ENCODE results near the gene CLIP3. TPM values are rescaled to one million over a fixed set of nuclear protein-coding genes. Genes with fewer than 3 reads are reported as not detected.

CLIP3 gene
- total and polyA plus RNA-seq, 2 experiments from 2014 or later = 15.1 to 19.1 TPM

DNA sequence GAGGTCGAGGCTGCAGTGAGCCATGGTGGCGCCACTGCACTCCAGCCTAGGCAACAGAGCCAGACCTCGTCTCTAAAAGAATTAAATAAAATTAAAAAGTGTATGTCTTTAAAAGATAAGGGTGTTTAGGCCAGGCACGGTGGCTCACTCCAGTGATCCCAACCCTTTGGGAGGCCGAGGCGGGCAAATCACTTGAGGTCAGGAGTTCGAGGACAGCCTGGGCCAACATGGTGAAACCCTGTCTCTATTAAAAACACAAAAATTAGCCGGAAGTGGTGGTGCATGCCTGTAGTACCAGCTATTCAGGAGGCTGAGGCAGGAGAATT lies 45.1 kb downstream of the CLIP3 start:
- peak overlapping the region; percentile 95 for H2AFZ ChIP-seq
- H3K27ac Mint-ChIP-seq = no peak overlapping the region
- H3K4me2 ChIP-seq = peak overlapping the region; percentile 82
- H3K27me3 ChIP-seq (ENCODE audit: insufficient read depth) = peaks cover 10% of the 10 kb centered on the region
- TF ChIP-seq, protein P1, sequence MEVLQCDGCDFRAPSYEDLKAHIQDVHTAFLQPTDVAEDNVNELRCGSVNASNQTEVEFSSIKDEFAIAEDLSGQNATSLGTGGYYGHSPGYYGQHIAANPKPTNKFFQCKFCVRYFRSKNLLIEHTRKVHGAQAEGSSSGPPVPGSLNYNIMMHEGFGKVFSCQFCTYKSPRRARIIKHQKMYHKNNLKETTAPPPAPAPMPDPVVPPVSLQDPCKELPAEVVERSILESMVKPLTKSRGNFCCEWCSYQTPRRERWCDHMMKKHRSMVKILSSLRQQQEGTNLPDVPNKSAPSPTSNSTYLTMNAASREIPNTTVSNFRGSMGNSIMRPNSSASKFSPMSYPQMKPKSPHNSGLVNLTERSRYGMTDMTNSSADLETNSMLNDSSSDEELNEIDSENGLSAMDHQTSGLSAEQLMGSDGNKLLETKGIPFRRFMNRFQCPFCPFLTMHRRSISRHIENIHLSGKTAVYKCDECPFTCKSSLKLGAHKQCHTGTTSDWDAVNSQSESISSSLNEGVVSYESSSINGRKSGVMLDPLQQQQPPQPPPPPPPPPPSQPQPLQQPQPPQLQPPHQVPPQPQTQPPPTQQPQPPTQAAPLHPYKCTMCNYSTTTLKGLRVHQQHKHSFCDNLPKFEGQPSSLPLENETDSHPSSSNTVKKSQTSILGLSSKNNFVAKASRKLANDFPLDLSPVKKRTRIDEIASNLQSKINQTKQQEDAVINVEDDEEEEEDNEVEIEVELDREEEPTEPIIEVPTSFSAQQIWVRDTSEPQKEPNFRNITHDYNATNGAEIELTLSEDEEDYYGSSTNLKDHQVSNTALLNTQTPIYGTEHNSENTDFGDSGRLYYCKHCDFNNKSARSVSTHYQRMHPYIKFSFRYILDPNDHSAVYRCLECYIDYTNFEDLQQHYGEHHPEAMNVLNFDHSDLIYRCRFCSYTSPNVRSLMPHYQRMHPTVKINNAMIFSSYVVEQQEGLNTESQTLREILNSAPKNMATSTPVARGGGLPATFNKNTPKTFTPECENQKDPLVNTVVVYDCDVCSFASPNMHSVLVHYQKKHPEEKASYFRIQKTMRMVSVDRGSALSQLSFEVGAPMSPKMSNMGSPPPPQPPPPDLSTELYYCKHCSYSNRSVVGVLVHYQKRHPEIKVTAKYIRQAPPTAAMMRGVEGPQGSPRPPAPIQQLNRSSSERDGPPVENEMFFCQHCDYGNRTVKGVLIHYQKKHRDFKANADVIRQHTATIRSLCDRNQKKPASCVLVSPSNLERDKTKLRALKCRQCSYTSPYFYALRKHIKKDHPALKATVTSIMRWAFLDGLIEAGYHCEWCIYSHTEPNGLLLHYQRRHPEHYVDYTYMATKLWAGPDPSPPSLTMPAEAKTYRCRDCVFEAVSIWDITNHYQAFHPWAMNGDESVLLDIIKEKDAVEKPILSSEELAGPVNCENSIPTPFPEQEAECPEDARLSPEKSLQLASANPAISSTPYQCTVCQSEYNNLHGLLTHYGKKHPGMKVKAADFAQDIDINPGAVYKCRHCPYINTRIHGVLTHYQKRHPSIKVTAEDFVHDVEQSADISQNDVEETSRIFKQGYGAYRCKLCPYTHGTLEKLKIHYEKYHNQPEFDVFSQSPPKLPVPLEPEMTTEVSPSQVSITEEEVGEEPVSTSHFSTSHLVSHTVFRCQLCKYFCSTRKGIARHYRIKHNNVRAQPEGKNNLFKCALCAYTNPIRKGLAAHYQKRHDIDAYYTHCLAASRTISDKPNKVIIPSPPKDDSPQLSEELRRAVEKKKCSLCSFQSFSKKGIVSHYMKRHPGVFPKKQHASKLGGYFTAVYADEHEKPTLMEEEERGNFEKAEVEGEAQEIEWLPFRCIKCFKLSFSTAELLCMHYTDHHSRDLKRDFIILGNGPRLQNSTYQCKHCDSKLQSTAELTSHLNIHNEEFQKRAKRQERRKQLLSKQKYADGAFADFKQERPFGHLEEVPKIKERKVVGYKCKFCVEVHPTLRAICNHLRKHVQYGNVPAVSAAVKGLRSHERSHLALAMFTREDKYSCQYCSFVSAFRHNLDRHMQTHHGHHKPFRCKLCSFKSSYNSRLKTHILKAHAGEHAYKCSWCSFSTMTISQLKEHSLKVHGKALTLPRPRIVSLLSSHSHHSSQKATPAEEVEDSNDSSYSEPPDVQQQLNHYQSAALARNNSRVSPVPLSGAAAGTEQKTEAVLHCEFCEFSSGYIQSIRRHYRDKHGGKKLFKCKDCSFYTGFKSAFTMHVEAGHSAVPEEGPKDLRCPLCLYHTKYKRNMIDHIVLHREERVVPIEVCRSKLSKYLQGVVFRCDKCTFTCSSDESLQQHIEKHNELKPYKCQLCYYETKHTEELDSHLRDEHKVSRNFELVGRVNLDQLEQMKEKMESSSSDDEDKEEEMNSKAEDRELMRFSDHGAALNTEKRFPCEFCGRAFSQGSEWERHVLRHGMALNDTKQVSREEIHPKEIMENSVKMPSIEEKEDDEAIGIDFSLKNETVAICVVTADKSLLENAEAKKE (CRISPR knock-in tag; IDR thresholded peaks at IDR 0.05) = no peak
- no peak for TF ChIP-seq JUNB (IDR thresholded peaks at IDR 0.05; ENCODE audit: unreplicated experiment)
- TF ChIP-seq POLR2AphosphoS5 (IDR thresholded peaks at IDR 0.05; ENCODE audit: low read depth) = no peak
- TF ChIP-seq ZNF331 (CRISPR knock-in tag; IDR thresholded peaks at IDR 0.05; ENCODE audit: low read depth) = no peak
- TF ChIP-seq, protein P2, sequence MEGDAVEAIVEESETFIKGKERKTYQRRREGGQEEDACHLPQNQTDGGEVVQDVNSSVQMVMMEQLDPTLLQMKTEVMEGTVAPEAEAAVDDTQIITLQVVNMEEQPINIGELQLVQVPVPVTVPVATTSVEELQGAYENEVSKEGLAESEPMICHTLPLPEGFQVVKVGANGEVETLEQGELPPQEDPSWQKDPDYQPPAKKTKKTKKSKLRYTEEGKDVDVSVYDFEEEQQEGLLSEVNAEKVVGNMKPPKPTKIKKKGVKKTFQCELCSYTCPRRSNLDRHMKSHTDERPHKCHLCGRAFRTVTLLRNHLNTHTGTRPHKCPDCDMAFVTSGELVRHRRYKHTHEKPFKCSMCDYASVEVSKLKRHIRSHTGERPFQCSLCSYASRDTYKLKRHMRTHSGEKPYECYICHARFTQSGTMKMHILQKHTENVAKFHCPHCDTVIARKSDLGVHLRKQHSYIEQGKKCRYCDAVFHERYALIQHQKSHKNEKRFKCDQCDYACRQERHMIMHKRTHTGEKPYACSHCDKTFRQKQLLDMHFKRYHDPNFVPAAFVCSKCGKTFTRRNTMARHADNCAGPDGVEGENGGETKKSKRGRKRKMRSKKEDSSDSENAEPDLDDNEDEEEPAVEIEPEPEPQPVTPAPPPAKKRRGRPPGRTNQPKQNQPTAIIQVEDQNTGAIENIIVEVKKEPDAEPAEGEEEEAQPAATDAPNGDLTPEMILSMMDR (conservative IDR thresholded peaks at IDR 0.05; ENCODE audit: low read depth in 2 of 2) = peak; percentile 9 to 33; a peak in 2 of 4 replicates
- no peak for TF ChIP-seq STAT1 (IDR thresholded peaks at IDR 0.05; ENCODE audit: unreplicated experiment)
- TF ChIP-seq, protein P3, sequence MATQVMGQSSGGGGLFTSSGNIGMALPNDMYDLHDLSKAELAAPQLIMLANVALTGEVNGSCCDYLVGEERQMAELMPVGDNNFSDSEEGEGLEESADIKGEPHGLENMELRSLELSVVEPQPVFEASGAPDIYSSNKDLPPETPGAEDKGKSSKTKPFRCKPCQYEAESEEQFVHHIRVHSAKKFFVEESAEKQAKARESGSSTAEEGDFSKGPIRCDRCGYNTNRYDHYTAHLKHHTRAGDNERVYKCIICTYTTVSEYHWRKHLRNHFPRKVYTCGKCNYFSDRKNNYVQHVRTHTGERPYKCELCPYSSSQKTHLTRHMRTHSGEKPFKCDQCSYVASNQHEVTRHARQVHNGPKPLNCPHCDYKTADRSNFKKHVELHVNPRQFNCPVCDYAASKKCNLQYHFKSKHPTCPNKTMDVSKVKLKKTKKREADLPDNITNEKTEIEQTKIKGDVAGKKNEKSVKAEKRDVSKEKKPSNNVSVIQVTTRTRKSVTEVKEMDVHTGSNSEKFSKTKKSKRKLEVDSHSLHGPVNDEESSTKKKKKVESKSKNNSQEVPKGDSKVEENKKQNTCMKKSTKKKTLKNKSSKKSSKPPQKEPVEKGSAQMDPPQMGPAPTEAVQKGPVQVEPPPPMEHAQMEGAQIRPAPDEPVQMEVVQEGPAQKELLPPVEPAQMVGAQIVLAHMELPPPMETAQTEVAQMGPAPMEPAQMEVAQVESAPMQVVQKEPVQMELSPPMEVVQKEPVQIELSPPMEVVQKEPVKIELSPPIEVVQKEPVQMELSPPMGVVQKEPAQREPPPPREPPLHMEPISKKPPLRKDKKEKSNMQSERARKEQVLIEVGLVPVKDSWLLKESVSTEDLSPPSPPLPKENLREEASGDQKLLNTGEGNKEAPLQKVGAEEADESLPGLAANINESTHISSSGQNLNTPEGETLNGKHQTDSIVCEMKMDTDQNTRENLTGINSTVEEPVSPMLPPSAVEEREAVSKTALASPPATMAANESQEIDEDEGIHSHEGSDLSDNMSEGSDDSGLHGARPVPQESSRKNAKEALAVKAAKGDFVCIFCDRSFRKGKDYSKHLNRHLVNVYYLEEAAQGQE (IDR thresholded peaks at IDR 0.05; ENCODE audit: unreplicated experiment) = no peak
- H3K36me3 ChIP-seq (ENCODE audit: insufficient read depth) = no peaks in the 10 kb centered on the region
- no peaks in the 10 kb centered on the region for H3K36me3 Mint-ChIP-seq (ENCODE audit: low read depth)
- H3K4me1 ChIP-seq (ENCODE audit: insufficient read depth) = no peaks in the 10 kb centered on the region
- H3F3A ChIP-seq (replicated peaks; ENCODE audit: low read depth) = no peaks in the 10 kb centered on the region
- ATAC-seq (no peak), DNase-seq (ENCODE audit: low spot score) (no peak)
- H3K27me3 Mint-ChIP-seq (ENCODE audit: insufficient read depth, low read depth, poor library complexity) = peaks cover 26% of the 10 kb centered on the region
- no peak overlapping the region for H3K27ac ChIP-seq (ENCODE audit: low read depth)
- no peaks in the 10 kb centered on the region for H3K9me2 ChIP-seq (ENCODE audit: insufficient read depth)
- no peaks in the 10 kb centered on the region for H4K20me1 ChIP-seq (replicated peaks; ENCODE audit: insufficient read depth)
- H3K79me2 ChIP-seq (replicated peaks; ENCODE audit: insufficient read depth) = no peaks in the 10 kb centered on the region
- peak overlapping the region; percentile 71 for H3K4me3 ChIP-seq
- peak overlapping the region; percentile 76 for H3K4me3 Mint-ChIP-seq
- no peaks in the 10 kb centered on the region; the same call in 2 of the 3 replicates for H3K9me3 Mint-ChIP-seq
- H3K4me1 Mint-ChIP-seq = no peaks in the 10 kb centered on the region; the same call in 2 of the 3 replicates
